AG10803 (cell line): ENCODE results near the gene KLHL26.
A peak's percentile ranks its signal among the peaks of the same experiment; 100 is the strongest.

Experiments used
- DNase-seq: peaks from one replicate; pipeline ENCODE4 v3.0.0; 2010; ENCODE audit warnings: low read depth
- H3K4me3 ChIP-seq: 2 replicates; pipeline ENCODE4 v1.5.1; 2011; ENCODE audit warnings: mild to moderate bottlenecking, low read length, control low read depth
- CTCF ChIP-seq: conservative IDR thresholded peaks from 2 replicates; pipeline ENCODE4 v1.5.1; 2011; ENCODE audit warnings: mild to moderate bottlenecking, low read length, control low read depth, inconsistent platforms

The KLHL26 gene, protein sequence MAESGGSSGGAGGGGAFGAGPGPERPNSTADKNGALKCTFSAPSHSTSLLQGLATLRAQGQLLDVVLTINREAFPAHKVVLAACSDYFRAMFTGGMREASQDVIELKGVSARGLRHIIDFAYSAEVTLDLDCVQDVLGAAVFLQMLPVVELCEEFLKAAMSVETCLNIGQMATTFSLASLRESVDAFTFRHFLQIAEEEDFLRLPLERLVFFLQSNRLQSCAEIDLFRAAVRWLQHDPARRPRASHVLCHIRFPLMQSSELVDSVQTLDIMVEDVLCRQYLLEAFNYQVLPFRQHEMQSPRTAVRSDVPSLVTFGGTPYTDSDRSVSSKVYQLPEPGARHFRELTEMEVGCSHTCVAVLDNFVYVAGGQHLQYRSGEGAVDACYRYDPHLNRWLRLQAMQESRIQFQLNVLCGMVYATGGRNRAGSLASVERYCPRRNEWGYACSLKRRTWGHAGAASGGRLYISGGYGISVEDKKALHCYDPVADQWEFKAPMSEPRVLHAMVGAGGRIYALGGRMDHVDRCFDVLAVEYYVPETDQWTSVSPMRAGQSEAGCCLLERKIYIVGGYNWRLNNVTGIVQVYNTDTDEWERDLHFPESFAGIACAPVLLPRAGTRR

GRCh38 chr19:18636969-18637629 is at the start of gene KLHL26:
Gene KLHL26 (plus strand): TSS chr19:18637028. CDS start chr19:18637055, 27 bp downstream.
- H3K4me3 ChIP-seq, result peak within 1 kb of the TSS; percentile 83
- no peak for DNase-seq
- TF ChIP-seq CTCF, result no peak

GRCh38 chr19:18587561-18587960 is 49.3 kb upstream of the KLHL26 start:
- no peak overlapping the region for H3K4me3 ChIP-seq
- DNase-seq, result no peak
- TF ChIP-seq CTCF, result no peak

GRCh38 chr19:18587962-18588610 is 48.7 kb upstream of the KLHL26 start:
- TF ChIP-seq CTCF, result no peak
- H3K4me3 ChIP-seq, result peak overlapping the region; percentile 76
- DNase-seq, result no peak

DNA sequence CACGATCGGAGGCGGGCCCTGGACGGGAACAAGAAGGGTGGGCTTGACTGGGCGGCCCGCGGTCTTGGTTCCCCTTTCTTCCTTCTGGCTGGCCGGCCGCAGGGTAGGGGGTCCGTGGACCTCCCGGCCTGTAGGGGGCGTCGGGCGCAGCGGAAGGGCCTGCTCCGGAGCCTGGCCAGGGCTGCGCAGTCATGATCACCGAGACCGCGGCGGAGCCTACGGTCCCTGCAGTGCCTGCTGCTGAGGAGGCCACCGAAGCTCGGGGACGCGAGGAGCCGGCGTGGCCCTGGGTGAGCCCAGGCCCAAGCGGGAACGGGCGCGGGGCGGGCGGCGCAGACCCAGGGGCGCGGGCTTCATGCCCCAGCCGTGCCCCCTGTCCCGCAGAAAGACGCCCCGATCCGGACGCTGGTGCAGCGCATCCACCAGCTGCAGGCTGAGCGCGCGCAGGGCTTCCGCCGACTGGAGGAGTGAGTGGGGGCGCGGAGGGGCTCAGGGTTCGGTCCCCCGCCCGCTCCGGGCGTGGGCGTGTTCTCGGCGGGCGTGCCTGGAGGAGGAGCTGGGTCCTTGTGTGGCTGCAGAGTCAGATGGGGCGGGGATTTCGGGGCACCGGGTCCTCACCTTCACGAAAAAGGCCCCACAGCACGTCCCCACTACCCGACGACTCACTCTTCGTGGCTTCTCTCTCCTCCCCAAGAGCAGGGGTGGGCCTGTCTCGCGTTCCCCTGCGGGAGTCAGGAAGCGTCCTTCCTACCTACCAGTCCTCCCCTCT is 48.0 kb upstream of the KLHL26 start, which contains the start of gene REX1BD:
TSS of gene REX1BD (plus strand) at position 188 of the 769 bp plus-strand sequence. CDS start at position 192, 4 bp downstream.
- DNase-seq, result peak; percentile 76
- H3K4me3 ChIP-seq, result peak within 1 kb of the TSS; percentile 76
- peak; percentile 63 for TF ChIP-seq CTCF

DNA sequence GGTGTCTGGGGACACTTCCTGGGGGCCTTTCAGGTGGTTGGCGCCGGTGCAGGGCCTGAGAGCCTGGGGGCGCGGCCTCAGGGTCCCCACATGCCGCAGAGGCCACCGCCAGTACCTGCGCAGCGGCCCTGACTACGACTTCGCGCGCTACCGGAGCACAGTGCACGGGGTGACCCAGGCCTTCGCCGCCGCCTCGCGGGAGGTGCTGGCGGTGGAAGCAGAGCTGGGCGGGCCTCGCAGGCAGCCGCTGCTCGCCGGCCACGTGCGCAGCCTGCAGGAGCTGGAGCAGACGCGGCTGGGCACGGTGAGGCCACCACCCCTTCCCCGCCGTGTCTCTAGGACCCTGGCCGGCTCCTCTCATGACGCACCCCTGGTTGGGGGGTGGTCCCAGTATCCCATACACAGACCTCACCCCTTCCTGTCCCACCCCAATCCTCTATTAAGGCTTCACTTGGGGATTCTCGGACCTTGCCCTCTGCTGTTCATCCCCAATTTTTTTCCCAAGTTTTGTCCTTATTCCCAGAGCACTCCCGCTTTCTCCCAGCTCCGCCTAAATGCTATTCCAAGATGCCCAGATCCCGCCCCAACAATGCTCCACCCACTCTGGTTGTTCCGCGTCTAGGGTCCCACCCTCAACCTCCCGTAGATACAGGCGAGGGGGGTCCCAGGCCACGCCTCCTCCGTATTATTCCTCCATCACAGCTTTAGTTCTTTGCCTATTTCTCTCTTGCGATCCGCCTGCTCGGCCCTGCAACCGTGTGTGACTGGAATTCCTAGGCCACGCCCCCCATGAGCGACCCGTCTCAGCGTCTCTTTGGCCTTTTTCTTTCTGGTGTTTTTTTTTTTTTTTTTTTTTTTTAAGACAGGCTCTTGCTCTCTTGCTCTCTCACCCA is 47.2 kb upstream of the KLHL26 start:
- 0 out of 2 replicates have a peak, but pooled peaks have one; percentile 1 for TF ChIP-seq CTCF
- peak overlapping the region; percentile 76 for H3K4me3 ChIP-seq
- DNase-seq, result peak; percentile 52
